ENCODE measurements around the gene GPLD1.
"Not testable (repeated sequence)": the region's sequence is repeated elsewhere in the genome, so short reads cannot be mapped to it uniquely, and the experiment has no call there.

GPLD1 gene

GRCh38 chr6:24489470-24489869 is at the start of gene GPLD1:
Gene GPLD1, minus strand, starts transcription at chr6:24489578. Its CDS starts 67 bp downstream, at chr6:24489511.
- no peak for DNase-seq (ENCODE audit: low read depth, low spot score)

GRCh38 chr6:24537771-24538385 is 48.5 kb upstream of the GPLD1 start:
- DNase-seq (ENCODE audit: low read depth, low spot score): no peak

- no peak for DNase-seq (ENCODE audit: low read depth, low spot score)
These were observed 47.8 kb upstream of the GPLD1 start for GRCh38 chr6:24537082-24537699.

GRCh38 chr6:24536466-24536865 is 47.1 kb upstream of the GPLD1 start:
- no peak for DNase-seq (ENCODE audit: low read depth, low spot score)

- DNase-seq (ENCODE audit: low read depth, low spot score): no peak
These were observed 45.8 kb upstream of the GPLD1 start for GRCh38 chr6:24535210-24535609.

GRCh38 chr6:24534329-24534728 is 45.0 kb upstream of the GPLD1 start:
- no peak for DNase-seq (ENCODE audit: low read depth, low spot score)

GRCh38 chr6:24529985-24530384 is 40.6 kb upstream of the GPLD1 start:
- DNase-seq (ENCODE audit: low read depth, low spot score): no peak

- DNase-seq (ENCODE audit: low read depth, low spot score): no peak
These were observed 35.4 kb upstream of the GPLD1 start for GRCh38 chr6:24524805-24525204.

GRCh38 chr6:24524329-24524728 is 35.0 kb upstream of the GPLD1 start:
- DNase-seq (ENCODE audit: low read depth, low spot score): no peak

- no peak for DNase-seq (ENCODE audit: low read depth, low spot score)
These were observed 33.1 kb upstream of the GPLD1 start for GRCh38 chr6:24522228-24523176.

- DNase-seq (ENCODE audit: low read depth, low spot score): no peak
These were observed 31.7 kb upstream of the GPLD1 start for GRCh38 chr6:24520929-24521546.

- DNase-seq (ENCODE audit: low read depth, low spot score): no peak
These were observed 28.5 kb upstream of the GPLD1 start for GRCh38 chr6:24517659-24518543.

GRCh38 chr6:24513602-24514001 is 24.2 kb upstream of the GPLD1 start:
- DNase-seq (ENCODE audit: low read depth, low spot score): no peak

- not testable (repeated sequence) for DNase-seq (ENCODE audit: low read depth, low spot score)
These were observed 22.6 kb upstream of the GPLD1 start for GRCh38 chr6:24511976-24512375.

GRCh38 chr6:24506814-24507520 is 17.6 kb upstream of the GPLD1 start:
- no peak for DNase-seq (ENCODE audit: low read depth, low spot score)

- no peak for DNase-seq (ENCODE audit: low read depth, low spot score)
These were observed 15.5 kb upstream of the GPLD1 start for GRCh38 chr6:24504649-24505586.

GRCh38 chr6:24504287-24504648 is 14.9 kb upstream of the GPLD1 start:
- no peak for DNase-seq (ENCODE audit: low read depth, low spot score)

GRCh38 chr6:24501914-24502313 is 12.5 kb upstream of the GPLD1 start:
- no peak for DNase-seq (ENCODE audit: low read depth, low spot score)

GRCh38 chr6:24501374-24501773 is 12.0 kb upstream of the GPLD1 start:
- DNase-seq (ENCODE audit: low read depth, low spot score): no peak

All from activated CD4-positive, CD25-positive, alpha-beta regulatory T cell treated with anti-CD3 and anti-CD28 coated beads, Interleukin-2, amount 50 U/mL, for 16 hours (primary cell).